Measurements from ENCODE around the gene LMLN.

The LMLN gene

DNA sequence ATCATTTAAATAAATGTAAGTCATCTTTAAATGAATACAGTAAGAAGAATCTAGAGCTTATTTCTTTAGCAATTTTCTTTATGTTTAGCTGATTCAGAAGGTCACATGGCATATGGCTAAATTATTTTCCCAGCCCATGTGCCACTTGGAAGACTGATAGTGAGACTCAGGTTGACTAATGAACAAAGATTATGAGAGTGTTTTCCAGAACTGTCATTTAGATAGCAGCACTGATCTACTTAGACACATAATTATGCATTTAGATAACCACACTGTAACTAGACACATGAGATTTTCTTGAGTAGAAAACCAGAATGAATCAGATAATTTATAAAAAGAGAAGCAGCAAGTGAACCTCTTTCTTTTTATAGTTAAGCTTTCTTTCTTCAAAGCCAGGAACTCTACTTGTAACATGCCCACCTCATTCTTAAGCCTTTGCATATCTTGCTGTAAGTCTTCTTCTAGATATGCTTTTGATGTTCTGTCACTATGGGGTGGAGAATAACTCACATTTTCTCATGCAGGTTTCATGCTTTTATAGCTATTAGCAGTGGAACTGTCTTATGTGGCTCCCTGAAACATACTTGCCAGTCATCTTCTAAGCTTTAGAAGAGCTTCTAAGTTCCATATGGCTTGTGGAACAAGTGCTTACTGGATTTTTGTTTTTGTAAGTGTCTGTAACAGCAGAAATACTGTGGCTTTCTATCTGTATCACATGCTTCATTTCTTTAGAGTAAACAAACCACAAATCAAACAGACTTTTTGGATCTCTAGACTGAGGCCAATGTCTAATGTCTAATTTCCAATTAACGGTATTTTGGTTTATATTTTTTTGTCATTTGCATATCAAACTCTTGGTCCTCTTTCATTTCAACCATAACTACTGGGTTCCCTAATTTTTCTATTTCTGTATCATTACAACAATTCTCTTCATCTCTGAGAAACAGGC is 101.4 kb downstream of the LMLN start:
- TF ChIP-seq, protein P1, sequence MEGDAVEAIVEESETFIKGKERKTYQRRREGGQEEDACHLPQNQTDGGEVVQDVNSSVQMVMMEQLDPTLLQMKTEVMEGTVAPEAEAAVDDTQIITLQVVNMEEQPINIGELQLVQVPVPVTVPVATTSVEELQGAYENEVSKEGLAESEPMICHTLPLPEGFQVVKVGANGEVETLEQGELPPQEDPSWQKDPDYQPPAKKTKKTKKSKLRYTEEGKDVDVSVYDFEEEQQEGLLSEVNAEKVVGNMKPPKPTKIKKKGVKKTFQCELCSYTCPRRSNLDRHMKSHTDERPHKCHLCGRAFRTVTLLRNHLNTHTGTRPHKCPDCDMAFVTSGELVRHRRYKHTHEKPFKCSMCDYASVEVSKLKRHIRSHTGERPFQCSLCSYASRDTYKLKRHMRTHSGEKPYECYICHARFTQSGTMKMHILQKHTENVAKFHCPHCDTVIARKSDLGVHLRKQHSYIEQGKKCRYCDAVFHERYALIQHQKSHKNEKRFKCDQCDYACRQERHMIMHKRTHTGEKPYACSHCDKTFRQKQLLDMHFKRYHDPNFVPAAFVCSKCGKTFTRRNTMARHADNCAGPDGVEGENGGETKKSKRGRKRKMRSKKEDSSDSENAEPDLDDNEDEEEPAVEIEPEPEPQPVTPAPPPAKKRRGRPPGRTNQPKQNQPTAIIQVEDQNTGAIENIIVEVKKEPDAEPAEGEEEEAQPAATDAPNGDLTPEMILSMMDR (IDR thresholded peaks at IDR 0.05; ENCODE audit: low read depth, low read length, missing control alignments), result no peak
- no peak for DNase-seq (ENCODE audit: extremely low read depth, low read depth)
- no peak overlapping the region for H3K4me3 ChIP-seq (replicated peaks; ENCODE audit: low read depth, low read length)

DNA sequence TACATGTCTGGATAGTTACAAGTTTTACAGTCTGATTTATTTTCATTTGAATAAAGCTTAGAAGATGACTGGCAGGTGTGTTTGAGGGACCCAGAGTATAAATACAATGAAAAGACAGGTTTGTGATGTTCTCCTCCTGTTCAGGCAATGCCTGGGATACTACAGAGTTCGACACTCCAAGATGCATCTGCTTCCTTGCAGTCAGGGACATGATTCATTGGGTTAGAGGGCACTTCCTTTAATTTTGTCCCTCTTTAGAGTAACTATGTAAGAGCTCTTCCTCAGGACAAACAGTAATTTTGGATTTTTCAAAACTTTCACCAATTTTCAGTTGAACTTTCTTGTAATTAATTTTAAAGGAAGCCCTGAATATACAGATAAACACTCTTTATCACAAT is 102.0 kb downstream of the LMLN start:
- TF ChIP-seq, protein P1 (IDR thresholded peaks at IDR 0.05; ENCODE audit: low read depth, low read length, missing control alignments), result no peak
- H3K4me3 ChIP-seq (replicated peaks; ENCODE audit: low read depth, low read length), result no peak overlapping the region
- no peak for DNase-seq (ENCODE audit: extremely low read depth, low read depth)

DNA sequence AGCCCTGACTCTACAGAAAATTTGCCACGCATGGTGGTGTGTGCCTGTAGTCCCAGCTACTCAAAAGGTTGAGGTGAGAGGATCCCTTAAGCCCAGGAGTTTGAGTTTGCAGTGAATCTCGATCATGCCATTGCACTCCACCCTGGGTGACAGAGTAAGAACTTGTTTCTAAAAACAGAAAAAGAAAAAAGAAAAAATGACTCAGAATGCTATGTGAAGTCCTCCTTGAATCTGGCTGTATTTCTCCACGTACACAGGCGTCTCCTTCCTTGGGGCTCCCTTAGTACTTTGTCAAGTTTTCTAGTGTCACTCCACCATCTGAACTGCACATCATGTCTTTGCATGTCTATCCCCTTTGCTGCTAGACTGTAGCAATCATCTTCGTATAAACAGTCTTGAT is 104.4 kb downstream of the LMLN start:
- no peak for DNase-seq (ENCODE audit: extremely low read depth, low read depth)
- H3K4me3 ChIP-seq (replicated peaks; ENCODE audit: low read depth, low read length), result no peak overlapping the region
- TF ChIP-seq, protein P1 (IDR thresholded peaks at IDR 0.05; ENCODE audit: low read depth, low read length, missing control alignments), result no peak

DNA sequence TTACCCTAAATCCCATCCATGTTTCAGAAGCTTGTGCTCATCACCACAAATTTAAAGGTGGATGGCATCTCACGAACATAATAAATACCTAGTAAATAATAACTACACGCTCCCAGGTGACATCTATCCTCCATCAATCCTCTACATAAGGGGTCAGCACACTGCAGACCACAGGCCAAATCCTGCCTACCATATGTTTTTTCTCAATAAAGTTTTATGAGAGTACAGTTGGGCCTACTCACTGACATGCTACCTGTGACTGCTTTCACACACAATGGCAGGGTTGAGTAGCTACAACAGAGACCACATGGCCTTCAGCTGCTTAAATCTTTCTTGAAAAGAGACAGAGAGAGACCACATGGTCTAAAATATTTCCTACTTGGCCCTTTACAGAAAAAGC is 105.9 kb downstream of the LMLN start:
- TF ChIP-seq, protein P1 (IDR thresholded peaks at IDR 0.05; ENCODE audit: low read depth, low read length, missing control alignments), result no peak
- no peak overlapping the region for H3K4me3 ChIP-seq (replicated peaks; ENCODE audit: low read depth, low read length)
- no peak for DNase-seq (ENCODE audit: extremely low read depth, low read depth)

DNA sequence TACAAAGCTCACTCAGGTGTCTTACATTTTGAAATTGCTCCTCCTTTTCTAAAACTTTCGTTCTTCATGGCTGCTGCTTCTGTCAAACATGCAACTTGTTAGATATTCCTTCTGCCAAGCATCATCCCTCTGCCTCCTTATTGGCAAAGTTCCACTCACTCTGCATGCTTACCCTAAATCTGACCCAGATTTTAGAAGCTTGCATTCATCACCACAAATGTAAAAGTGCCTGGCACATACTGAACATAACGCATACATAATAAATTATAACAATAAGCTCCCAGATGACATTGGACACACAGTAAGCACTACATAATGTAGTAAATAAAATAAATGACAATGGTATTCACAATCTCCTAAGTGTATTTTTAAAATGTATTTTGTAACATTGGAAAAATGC is 107.4 kb downstream of the LMLN start:
- TF ChIP-seq, protein P1 (IDR thresholded peaks at IDR 0.05; ENCODE audit: low read depth, low read length, missing control alignments), result no peak
- no peak for DNase-seq (ENCODE audit: extremely low read depth, low read depth)
- no peak overlapping the region for H3K4me3 ChIP-seq (replicated peaks; ENCODE audit: low read depth, low read length)

DNA sequence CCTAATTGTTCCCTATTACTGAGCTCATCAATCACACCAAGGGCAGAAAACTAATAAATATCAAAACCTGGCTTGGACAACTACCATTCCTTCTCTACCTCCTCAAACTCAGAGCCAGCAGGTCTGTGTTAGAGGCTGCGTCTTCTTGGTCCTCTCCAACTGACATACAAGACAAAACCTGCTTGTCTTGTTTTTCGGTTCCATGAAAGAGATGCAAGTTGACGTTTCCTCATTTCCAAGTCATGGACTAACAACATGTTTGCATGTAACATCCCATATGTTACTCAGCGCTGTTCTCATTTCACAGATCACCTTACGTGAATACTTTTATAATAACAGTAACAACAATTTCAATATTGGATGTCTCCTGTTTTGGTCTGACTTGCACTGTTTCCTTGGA is 110.9 kb downstream of the LMLN start:
- H3K4me3 ChIP-seq (replicated peaks; ENCODE audit: low read depth, low read length), result no peak overlapping the region
- TF ChIP-seq, protein P1 (IDR thresholded peaks at IDR 0.05; ENCODE audit: low read depth, low read length, missing control alignments), result no peak
- no peak for DNase-seq (ENCODE audit: extremely low read depth, low read depth)
